Fibroblast of upper back skin (primary cell): ENCODE measurements around the gene FGF12.

Experiments
- DNase-seq: peaks from one replicate; pipeline ENCODE4 v3.0.0-alpha.2; 2013

The FGF12 gene

GRCh38 chr3:192253138-192253887, 474.0 kb downstream of the FGF12 start:
- peak; percentile 4 for DNase-seq

GRCh38 chr3:192249516-192249915, 477.8 kb downstream of the FGF12 start:
- DNase-seq, result no peak

GRCh38 chr3:192246847-192247559, 480.3 kb downstream of the FGF12 start:
- DNase-seq, result no peak

- DNase-seq, result no peak
Observed at GRCh38 chr3:192244591-192244990, 482.8 kb downstream of the FGF12 start.

- no peak for DNase-seq
Observed at GRCh38 chr3:192239956-192240355, 487.4 kb downstream of the FGF12 start.

- DNase-seq, result no peak
Observed at GRCh38 chr3:192237992-192238608, 489.2 kb downstream of the FGF12 start.

- DNase-seq, result peak; percentile 77
Observed at GRCh38 chr3:192229866-192230265, 497.5 kb downstream of the FGF12 start.

- no peak for DNase-seq
Observed at GRCh38 chr3:192224634-192225155, 502.6 kb downstream of the FGF12 start.

GRCh38 chr3:192223815-192224214, 503.5 kb downstream of the FGF12 start:
- DNase-seq, result no peak

- DNase-seq, result no peak
Observed at GRCh38 chr3:192220915-192221314, 506.4 kb downstream of the FGF12 start.

GRCh38 chr3:192219926-192220325, 507.4 kb downstream of the FGF12 start:
- no peak for DNase-seq

GRCh38 chr3:192216067-192216466, 511.3 kb downstream of the FGF12 start:
- no peak for DNase-seq

GRCh38 chr3:192212979-192213378, 514.4 kb downstream of the FGF12 start:
- no peak for DNase-seq

- no peak for DNase-seq
Observed at GRCh38 chr3:192212335-192212734, 515.0 kb downstream of the FGF12 start.

GRCh38 chr3:192207651-192208050, 519.7 kb downstream of the FGF12 start:
- DNase-seq, result no peak

- DNase-seq, result peak; percentile 4
Observed at GRCh38 chr3:192207239-192207638, 520.1 kb downstream of the FGF12 start.

- DNase-seq, result no peak
Observed at GRCh38 chr3:192194085-192194484, 533.3 kb downstream of the FGF12 start.

GRCh38 chr3:192188218-192188835, 539.0 kb downstream of the FGF12 start:
- peak; percentile 42 for DNase-seq

- DNase-seq, result no peak
Observed at GRCh38 chr3:192187485-192188051, 539.8 kb downstream of the FGF12 start.

- no peak for DNase-seq
Observed at GRCh38 chr3:192186498-192186897, 540.8 kb downstream of the FGF12 start.

- no peak for DNase-seq
Observed at GRCh38 chr3:192186045-192186444, 541.3 kb downstream of the FGF12 start.

- no peak for DNase-seq
Observed at GRCh38 chr3:192183109-192183508, 544.2 kb downstream of the FGF12 start.

- DNase-seq, result no peak
Observed at GRCh38 chr3:192181151-192181550, 546.2 kb downstream of the FGF12 start.
